ENCODE measurements around the gene PDE2A.

PDE2A gene

DNA sequence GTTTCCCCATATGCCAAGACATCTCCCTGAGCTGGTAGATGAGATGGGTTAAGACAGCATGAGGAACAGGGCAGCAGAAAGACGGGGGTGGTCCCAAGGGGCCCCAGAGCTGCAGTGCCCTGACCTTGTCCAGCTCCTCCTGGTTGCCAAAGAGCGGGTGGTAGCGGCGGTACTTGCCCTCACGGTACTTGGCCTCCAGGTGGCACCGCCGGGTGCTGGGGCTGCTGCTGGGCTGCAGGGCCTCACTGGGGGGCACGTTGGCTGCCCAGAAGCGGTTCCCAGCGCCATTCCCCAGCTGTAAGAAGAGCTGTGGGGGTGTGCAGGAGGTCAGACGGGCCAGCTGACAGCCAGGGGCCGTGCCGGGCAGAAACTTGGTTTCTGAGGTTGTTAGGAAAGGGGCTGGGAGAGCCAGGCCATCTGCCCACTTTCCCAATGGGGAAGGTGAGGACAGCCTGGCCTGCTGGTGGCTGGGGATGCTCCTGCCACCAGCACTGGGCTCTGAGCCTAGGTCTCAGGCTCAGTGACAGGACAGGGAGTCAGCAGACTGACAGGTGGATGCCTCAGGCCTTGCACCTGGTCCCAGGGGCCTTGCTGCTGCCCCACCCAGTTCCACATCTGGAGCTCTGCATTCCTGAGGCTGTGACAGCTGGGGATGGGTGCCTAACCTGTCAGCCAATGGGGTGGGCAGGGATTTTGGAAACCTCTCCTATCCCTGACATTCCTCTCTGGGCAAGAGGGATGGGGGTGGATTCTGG is 30.0 kb upstream of the PDE2A start:
- DNase-seq (ENCODE audit: low spot score): no peak

DNA sequence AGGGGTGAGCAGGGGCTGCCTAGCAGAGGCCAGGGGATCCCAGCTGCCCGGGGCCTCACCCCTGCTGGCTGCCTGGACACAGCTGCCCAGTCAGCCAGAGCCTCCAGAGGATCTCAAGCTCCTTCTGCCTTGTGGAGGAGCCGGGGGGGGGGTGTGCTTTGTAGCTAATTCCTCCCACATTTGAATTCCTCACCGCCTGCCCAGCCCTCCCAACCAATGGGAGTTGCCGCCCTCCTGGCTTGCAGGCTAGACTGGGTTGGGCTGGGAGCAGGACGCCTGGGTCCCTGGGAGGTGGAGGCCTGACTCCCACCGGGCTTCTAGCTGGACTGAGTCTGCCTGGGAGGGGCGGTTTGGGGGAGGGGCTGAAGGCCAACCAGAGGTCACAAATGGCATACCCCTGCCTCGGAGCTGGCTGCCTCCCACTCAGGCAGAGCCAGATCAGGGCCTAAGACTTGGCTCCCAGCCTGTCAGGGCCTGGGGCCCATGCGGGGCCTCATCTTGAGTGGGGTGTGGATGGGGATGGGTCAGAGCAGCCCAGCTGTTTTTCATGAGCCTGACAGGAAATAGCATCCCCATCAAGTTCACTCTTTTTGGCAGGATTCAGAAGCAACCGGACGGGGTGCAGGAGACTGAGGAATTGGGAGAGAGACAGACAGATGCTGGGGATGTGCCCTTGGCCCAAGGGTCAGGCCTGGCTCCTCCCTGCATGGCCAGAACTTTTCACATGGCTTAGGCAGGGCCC is 29.2 kb upstream of the PDE2A start:
- peak; percentile 92 for DNase-seq (ENCODE audit: low spot score)

DNA sequence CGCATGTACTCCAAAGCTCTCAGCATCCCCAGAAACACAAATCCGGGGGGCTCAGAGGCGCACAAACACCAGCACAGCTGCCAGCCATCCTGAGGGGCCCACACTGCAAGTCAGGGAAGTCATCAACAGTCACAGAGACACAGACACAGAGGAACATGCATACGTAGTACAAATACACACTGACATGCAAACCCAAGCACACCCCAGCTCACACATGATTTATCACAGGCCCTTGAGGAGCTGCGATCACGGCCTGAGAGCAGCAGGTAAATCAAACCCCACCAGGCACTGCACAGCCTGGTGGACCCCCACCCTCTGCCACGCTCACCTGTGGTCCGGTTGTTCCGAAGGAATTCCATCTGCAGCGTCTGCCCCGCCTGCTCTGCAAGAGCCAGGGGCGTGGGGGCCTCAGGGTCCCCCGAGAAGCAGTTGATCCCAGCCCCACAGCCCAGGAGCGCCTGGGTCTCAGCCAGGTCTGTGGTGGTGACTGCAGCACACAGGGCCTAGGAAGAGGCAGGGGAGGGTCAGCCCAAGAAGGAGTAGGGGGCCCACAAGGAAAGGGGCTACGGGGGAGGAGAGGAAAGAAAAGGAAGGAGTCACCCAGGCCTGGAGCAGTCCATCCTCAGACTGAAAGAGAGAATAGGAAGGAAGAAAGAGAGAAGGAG is 28.5 kb upstream of the PDE2A start:
- no peak for DNase-seq (ENCODE audit: low spot score)

DNA sequence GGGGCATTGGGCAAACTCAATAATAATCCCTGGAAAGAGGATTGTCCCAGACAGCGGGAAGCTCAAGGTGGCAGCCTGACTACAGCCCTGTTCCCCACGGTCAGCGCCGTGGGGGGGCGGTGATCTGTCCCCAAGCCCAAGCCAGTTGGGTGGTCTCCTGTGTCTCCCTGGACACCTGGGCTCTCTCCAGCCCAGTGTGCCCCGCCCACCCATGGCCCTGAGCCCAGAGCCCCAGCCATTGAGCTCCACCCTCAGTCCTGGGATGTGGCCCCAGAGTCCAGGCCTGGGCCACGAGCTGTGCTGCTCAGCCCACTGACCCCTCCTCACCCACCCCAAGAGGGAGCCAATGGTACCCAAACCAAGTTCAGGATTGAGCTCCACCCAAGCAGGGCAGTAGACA is 27.9 kb upstream of the PDE2A start:
- DNase-seq (ENCODE audit: low spot score): no peak

DNA sequence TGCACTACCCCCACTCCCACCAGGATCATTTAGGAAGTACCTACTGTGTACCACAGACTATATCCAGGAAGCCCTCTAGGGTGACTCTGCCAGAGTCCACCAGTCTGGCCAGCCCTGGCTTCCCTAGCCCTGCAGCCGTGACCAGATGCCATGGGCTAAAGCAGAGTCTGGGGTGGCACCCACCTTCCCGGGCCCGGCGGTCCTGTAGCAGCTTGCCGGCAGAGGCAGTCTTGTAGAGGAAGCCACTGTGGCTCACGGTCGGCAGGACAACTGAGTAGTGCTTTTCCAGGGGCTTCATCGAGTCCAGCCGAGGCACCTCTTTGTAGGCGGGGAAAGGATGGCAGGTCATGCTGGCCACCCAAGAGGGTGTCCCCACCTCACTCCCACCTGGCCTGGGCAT is 27.2 kb upstream of the PDE2A start:
- DNase-seq (ENCODE audit: low spot score): no peak

DNA sequence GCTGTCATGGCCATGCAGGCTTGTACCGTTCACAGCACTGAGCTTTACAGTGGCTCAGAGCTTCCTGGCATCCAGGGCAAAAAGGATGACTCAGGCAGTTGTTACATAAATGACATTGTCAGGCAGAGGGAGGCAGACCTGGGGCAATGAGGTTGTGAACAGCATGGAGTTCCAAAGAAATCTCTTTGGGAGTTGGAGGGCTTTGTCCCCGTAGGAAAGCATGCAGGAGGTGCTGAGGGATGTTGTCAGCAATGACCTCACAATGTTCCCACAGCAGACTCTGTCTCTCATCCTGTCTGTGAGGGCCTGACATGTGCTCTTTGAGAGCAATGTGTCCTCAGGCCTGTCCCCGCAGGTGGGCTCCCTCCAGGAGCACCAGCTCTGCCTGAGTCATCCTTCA is 25.9 kb upstream of the PDE2A start:
- peak; percentile 80 for DNase-seq (ENCODE audit: low spot score)

DNA sequence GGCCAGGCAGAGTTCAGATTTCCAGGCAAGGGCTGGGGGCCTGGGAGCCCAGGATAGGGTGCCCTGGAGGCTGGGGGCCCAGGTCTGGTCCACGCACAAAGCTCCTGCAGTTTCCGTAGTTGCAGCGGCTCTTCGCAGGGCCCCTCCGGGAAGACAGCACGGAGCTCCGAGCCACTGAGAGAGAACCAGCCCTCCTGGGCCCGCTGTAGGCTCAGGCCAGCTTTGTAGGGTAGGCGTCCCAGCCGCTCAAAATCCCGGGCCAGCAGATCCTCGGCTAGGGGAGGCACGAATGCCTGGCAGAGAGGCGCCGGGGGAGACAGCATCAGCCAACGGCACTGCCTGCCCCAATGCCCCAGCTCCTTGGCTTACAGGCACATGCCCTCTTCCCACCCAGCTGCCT is 23.6 kb upstream of the PDE2A start:
- no peak for DNase-seq (ENCODE audit: low spot score)

DNA sequence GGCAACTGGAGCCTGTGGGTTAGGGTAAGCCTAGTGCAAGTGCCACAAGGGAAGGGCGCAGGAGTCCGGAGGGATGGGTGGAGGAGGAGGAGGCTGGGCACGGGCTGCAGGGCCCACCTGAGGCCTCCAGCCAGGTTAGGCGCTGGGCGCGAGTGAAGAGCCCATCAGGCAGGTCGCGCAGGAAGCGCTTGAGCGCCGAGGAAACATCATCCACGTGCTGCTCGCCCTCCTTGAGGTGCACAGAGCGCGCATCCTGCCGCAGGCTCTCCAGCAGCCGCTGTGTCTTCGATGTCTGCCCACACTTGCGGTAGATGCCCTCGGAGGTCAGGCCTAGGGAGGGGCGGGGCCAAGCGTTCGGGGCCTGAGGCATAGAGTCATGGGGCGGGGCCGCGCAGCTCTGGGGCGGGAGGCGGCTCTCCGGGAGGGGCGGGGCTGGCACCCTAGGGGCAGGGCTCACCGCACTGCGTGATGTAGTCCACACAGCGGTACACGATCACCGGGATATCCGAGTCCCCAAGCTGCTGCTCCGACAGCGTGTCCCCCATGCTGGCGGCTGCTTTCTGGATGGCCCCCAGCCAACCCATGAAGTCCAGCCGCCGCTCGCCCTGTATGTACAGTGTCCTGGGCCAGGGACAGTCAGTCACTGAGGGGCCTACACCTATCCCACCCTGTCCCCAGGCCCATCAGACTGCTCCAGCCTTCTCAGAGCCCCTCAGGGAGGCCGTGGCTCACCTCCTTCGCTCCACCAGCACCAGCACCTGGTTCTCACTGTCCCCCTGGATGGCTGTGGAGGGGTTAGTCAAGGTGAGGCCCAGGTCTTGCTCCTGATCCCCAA is 22.9 kb upstream of the PDE2A start:
- no peak for DNase-seq (ENCODE audit: low spot score)

DNA sequence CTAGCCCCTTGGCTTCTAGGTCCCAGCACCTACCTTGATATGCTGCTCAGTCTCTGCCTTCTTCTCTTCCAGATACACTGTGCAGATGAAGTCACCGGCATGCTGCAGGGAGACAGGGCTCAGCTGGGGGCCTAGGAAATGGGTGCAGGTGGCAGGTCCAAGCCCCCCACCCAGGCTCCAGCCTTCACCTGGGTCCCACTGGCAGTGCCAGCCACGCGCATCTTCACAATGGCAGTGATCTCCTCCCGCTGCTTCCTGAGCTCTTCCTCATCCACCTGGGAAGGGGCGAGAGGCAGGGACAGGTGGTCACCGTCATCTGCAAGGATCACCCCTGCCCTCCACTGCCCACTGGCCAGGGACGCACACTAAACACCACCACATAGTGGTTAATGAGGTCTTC is 21.1 kb upstream of the PDE2A start:
- no peak for DNase-seq (ENCODE audit: low spot score)

DNA sequence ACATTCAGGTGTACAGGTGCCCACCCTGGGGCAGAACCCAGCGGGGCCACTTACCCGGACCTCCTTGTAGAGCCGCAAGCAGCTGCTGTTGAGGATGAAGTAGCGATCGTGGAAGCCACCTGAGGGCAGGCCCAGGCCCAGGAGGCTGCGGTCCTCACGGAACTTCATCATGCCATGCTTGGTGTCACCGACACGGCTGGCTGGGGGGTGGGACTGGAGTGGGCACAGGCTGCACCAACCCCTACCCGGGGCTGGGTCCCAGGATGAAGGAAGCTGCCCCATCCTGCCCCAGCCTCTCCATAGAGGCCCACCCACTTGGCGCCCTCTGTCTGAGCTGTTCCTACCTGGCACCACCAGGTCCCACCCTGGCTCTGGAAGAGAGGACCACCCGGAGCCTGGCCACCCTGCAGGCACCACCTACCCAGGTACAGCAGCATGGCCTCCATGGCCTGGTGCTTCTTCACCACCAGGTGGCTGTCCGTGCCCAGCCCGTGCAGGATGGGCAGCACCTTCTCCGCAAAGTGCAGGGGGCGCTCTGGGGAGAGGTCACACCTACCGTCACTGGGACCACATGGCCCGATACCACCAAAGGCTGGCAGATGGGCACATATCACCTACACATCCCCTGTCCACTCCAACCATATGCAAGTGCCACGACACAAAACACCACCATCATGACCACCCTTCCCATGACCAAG is 19.2 kb upstream of the PDE2A start:
- DNase-seq (ENCODE audit: low spot score): no peak

DNA sequence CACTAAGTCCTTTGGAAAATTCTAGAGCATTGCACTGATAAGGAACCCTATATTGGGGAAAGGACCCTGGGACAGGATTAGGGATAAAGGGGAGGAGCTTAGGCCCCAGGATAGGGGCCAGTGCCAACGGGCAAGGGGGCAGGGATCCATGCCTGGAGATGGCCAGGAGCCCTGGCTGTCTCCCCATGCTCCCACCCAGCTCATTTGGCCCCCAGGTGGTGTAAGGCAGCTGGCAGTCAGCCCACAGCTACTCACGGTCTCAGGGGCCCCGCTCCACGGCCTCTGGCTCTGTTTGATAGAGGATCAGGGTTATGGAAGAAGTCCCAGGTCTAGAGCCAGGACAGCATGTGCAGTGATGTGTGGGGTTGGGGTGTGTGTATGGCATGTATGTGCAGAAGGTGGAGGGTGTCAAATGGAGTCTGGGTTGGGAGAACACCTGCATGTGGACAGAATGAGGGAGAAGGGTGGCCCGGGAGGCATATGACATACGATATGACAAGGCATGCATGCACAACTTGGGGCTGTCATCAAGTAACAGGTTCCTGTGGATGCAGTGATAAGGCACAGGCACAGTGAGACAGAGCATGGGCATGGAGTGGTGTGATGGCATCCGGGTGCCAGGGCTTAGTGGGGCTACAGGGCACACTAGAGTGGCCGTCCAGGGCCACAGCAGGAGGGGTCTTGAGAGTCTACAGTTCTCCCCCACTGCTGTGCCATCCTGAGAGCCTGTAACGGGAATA is 18.4 kb upstream of the PDE2A start:
- DNase-seq (ENCODE audit: low spot score): no peak

DNA sequence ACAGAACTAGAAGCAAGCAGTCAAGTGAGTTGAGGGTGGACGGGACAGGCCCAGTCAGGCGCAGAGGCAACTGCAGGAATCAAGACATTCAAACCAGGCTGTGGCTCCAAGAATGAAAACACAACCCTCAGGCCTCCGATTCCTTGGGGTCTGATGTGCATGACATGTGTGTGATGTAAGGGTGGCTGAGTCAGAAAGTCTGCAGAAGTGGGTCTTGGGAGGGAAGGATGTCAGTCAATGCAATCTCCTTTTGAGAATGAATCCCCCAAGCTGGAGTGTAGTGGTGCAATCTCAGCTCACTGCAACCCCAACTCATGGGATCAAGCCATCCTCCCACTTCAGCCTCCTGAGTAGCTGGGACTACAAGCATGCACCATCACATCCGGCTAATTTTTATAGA is 15.9 kb upstream of the PDE2A start:
- DNase-seq (ENCODE audit: low spot score): no peak

DNA sequence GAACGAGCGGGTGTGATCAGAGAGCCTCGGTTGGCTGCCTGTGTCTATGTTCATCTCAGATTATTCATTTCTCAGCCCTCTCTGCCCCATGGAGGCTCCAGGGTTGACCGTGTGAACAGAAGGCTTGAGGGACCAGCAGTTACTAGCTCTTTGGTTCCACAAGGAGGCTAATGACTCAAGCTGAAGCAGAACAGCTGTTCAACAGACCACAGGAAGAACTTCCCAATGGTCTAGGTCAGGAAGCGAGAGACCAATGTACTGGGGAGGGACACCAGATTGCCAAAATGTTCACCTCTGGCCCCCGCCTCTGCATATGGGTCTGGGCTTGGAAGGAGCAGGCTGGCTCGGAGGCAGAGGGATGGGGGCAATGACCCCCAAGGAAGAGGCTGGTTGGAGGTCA is 14.7 kb upstream of the PDE2A start:
- DNase-seq (ENCODE audit: low spot score): no peak

DNA sequence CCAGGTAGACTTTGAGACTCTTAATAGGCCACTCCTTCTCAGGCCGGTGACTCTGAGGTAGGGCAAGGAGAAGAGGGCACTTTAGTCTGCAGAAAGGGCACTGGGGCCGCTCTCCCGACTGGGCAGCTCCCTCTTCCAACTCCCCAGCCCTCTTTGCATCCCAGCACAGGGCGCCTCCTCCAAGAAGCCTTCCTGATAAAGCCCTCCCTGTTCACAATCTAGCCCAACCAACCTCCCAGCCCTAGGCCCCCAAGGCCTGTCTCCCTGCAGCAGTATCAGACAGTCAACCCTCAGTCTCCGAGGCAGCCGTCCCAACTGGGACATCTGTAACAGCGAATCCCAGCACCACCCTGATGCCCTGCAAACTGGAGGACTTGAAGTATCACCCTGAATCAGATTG is 14.3 kb upstream of the PDE2A start:
- no peak for DNase-seq (ENCODE audit: low spot score)

DNA sequence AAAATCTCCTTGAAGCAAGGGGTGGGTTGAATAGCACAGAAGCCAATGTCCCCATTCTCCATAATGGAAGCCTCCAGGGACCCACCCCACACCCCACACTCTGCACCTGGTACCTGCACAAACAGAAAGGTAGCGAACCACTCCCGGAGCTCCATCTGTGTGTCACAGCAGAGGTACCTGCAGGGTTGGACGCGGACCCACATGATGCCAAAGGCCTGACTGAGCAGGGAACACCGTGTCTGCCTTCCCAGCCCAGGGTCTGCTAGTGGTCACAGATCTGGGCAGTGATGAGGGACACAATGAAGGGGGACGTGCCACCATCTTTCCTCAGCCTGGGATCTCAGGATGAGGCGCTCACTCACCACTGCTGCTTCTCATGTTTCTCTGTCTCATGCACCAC is 13.1 kb upstream of the PDE2A start:
- no peak for DNase-seq (ENCODE audit: low spot score)

DNA sequence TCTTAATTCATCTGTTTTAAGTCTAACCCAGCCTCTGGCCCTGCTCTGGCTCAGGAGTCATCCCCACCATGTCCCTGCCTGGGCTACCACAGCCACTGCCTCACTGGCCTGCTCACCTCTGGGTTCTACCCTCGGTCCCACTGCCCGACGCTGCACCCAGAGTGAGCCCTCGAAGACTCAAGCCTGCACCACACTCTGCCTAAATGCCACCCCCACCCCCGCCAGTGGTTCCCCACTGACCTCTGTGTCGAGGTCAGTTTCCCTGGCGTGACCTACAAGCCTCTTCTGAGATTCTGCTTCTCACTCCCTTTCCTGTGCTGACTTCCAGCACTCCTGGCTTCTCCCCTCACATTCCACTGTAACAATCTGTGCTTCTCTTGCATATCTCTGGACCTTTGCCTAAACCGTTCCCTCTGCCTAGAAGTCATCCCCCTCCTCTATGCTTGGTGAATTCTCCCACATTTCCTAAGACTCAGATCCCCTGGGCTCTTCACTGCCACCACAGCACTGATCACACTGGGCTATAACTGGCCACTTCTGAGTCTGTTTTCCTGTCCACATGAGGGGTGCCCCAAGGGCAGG is 12.5 kb upstream of the PDE2A start:
- no peak for DNase-seq (ENCODE audit: low spot score)

DNA sequence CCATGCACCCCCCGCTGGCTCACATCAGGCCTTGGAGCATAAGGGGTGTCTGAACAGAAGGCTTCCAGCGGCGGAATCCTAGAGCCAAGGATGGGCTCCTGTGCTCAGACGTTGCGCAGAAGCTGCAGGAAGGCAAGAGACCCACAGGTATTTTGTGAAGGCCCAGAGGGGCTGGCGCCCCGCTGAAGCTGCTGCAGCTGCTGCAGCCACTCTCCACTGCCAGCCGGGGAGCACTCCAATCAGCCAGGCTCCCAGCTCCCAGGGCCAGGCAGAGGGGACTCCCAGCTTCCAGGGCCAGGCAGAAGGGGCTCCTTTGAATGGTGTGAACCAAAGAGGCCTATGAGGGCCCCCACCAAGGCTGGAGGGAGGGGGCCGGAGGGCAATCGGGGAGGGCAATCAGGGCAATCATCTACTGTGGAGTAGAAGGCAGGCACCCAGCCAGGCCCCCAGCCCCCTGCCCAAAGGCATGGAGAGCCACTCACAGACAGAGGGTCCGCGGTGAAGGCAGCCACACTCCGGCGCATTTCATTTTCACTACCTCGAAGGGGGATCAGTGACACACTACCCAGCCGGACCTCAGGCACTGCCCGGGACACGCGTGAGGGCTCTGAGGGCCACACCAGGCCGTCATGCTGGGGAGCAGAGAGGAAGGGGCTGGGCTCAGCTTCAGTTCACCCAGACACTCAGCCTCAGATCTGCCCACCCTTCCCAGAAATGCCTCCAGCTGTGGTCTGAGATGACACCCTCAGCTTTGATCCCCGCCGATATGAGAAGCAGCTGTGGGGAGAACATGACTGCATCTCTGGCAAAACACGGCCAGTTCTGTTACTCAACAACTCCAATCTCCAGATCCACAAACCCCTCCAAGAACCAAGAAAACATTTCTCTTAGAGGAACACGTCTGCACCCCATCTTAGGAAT is 11.6 kb upstream of the PDE2A start:
- DNase-seq (ENCODE audit: low spot score): peak; percentile 49

DNA sequence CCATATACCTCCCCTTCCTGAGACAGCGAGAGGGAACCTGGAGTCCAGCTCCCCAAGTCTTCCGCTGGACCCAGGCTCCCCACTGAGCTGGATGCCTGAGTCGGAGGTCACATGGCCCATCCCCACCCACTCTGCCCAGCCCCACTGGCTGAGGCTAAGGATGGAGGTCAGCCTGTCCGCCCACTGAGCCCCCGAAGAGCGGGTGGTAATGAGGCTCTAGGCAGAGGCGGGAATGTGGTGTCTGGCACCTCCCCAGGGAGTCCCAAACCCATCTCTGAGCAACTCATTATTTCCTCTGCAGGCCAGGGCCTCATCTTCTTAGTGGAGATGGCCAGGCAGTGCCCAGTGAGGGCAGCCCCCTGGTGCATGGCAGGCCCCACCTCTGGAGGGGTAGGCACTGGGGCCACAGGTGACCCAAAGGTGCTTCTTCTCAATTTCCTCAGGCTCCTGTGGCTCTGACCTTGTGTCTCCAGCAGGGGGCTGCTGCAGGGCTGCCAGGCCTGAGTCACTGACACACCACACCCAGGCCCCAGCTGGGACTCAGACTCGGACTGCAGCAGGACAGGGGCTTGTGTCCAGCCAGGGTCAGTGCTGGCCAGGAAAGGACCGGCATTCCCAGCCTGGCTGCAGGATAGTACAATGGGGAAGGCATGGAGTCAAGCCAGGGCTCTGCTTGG is 10.2 kb upstream of the PDE2A start:
- peak; percentile 90 for DNase-seq (ENCODE audit: low spot score)

DNA sequence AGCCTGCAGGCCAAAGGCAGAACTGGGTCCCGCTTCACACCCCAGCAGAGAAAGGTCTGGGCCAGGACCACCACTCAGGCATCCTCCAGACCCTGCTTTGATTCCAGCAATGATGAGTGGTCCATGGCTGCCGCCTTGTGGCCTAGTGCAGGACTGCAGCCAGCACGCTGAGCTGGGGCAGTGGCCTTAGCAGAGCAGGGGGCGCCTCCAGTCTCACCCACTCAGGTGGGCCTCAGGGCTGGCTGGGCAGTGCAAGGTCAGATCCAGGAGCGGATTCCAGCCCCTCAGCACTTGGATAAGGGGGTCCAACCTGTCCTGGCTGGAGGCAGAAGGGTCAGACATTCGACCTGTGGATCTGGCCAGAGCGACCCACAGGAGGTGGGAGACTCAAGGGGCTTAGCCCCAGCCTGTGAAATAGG is 9.6 kb upstream of the PDE2A start:
- peak; percentile 81 for DNase-seq (ENCODE audit: low spot score)
